A549 (cell line): ENCODE results near the gene GOLGA7B. TPM values are rescaled to one million over a fixed set of nuclear protein-coding genes. Genes with fewer than 3 reads are reported as not detected.

ENCODE experiments used
- ATAC-seq, 2 experiments: fragments of 200-7000 bp in 1 of 2; fragments of >200 bp in 1 of 2; cut with Nextera tagmentation in 1 of 2; cut with Tn5 transposase in 1 of 2; 3 replicates each; pipeline versions ENCODE4 v1.8.0 to v1.9.1; 2018 to 2020; ENCODE audit warnings: mild to moderate bottlenecking in 1 of 2, moderate library complexity in 1 of 2
- CTCF ChIA-PET: fragments of 300-600 bp; sonication (Branson Sonifier 250); formaldehyde crosslinking; extraction: SDS; loops from one replicate; lab custom pipeline; 2021; ENCODE audit warnings: antibody characterized with exemption, inconsistent platforms; lab: Yijun Ruan, JAX
- POLR2A ChIA-PET: fragments of 350-600 bp; formaldehyde crosslinking; extraction: SDS; loops from one replicate; lab custom pipeline; 2021; ENCODE audit warnings: antibody characterized with exemption, inconsistent platforms; lab: Yijun Ruan, JAX
- DNase-seq, 2 experiments: peaks; one replicate each; pipeline versions ENCODE4 v3.0.0 to v3.0.0-alpha.2; 2011 to 2016; ENCODE audit warnings: low read depth in 1 of 2, low spot score in 1 of 2
- FAIRE-seq: peaks from 2 replicates; lab custom pipeline; 2011; peaks lifted over from hg19 to GRCh38; lab: Jason Lieb, UNC
- H3K27ac ChIP-seq, 2 experiments: fragments of >200 bp; sonication (Bioruptor Twin); formaldehyde crosslinking; 3 replicates each; pipeline ENCODE4 v1.5.1; 2016 to 2017
- H3K4me1 ChIP-seq: fragments of >200 bp; sonication (Bioruptor Twin); formaldehyde crosslinking; 3 replicates; pipeline ENCODE4 v1.6.1; 2016
- H3K4me2 ChIP-seq: fragments of >200 bp; sonication (Bioruptor Twin); formaldehyde crosslinking; 3 replicates; pipeline ENCODE4 v1.6.1; 2016
- H3K4me3 ChIP-seq: fragments of >200 bp; sonication (Bioruptor Twin); formaldehyde crosslinking; 3 replicates; pipeline ENCODE4 v1.5.1; 2016
- H3K9me3 ChIP-seq: fragments of >200 bp; sonication (Bioruptor Twin); formaldehyde crosslinking; 3 replicates; pipeline ENCODE4 v1.6.1; 2016
- BHLHE40 ChIP-seq: IDR thresholded peaks from 2 replicates; pipeline ENCODE4 v1.6.1; 2012; ENCODE audit warnings: low read depth, low read length, inconsistent platforms
- CBX2 ChIP-seq: fragments of 200-600 bp; sonication (generic); IDR thresholded peaks from 2 replicates; pipeline ENCODE4 v1.6.1; 2016; ENCODE audit warnings: low read depth, mild to moderate bottlenecking, borderline replicate concordance
- CEBPB ChIP-seq, 2 experiments: fragments of >200 bp in 1 of 2; sonication (Bioruptor Twin) in 1 of 2; formaldehyde crosslinking in 1 of 2; IDR thresholded peaks; 2 replicates each; pipeline ENCODE4 v1.6.1; 2012 to 2016
- FOSB ChIP-seq: fragments of 250-450 bp; sonication (Bioruptor Pico); IDR thresholded peaks from 2 replicates; pipeline ENCODE4 v1.5.0; 2020; ENCODE audit warnings: mild to moderate bottlenecking, moderate library complexity
- FOSL2 ChIP-seq, 2 experiments: fragments of 450-650 bp in 1 of 2; fragments of >200 bp in 1 of 2; sonication (Bioruptor Twin) in 1 of 2; formaldehyde crosslinking; IDR thresholded peaks; 2 replicates each; pipeline versions ENCODE4 v1.5.0 to v1.6.1; 2016 to 2020; ENCODE audit warnings: mild to moderate bottlenecking in 1 of 2, moderate library complexity in 1 of 2
- FOXS1 ChIP-seq: fragments of 250-450 bp; sonication (Bioruptor Pico); IDR thresholded peaks from 2 replicates; pipeline ENCODE4 v1.5.0; 2020; ENCODE audit warnings: mild to moderate bottlenecking, moderate library complexity
- HES2 ChIP-seq: fragments of >200 bp; sonication (Bioruptor Twin); formaldehyde crosslinking; IDR thresholded peaks from 2 replicates; pipeline ENCODE4 v1.6.1; 2016
- KDM5A ChIP-seq: fragments of 200-600 bp; sonication (generic); IDR thresholded peaks from 2 replicates; pipeline ENCODE4 v1.6.1; 2016; ENCODE audit warnings: antibody characterized with exemption, mild to moderate bottlenecking
- MAFK ChIP-seq: fragments of 450-650 bp; IDR thresholded peaks from 2 replicates; pipeline ENCODE4 v1.6.1; 2014; ENCODE audit not compliant: partially characterized antibody
- POLR2AphosphoS2 ChIP-seq: conservative IDR thresholded peaks from 2 replicates; pipeline ENCODE4 v1.6.1; 2012; ENCODE audit warnings: low read length, improper control_type of control experiment, inconsistent platforms
- RARB ChIP-seq: fragments of 250-450 bp; sonication (Bioruptor Pico); IDR thresholded peaks from 2 replicates; pipeline ENCODE4 v1.8.0; 2021; ENCODE audit warnings: mild to moderate bottlenecking, moderate library complexity
- RCOR1 ChIP-seq: fragments of 150-350 bp; IDR thresholded peaks from 2 replicates; pipeline ENCODE4 v1.6.1; 2014; ENCODE audit warnings: antibody characterized with exemption, low read length, low read depth
- SMC3 ChIP-seq: fragments of >200 bp; sonication (Bioruptor Twin); formaldehyde crosslinking; IDR thresholded peaks from 3 replicates; pipeline ENCODE4 v1.6.1; 2018; ENCODE audit warnings: inconsistent platforms
- TFCP2L1 ChIP-seq: fragments of 250-450 bp; sonication (Bioruptor Pico); IDR thresholded peaks from 2 replicates; pipeline ENCODE4 v1.5.0; 2021; ENCODE audit warnings: mild to moderate bottlenecking
- TP53 ChIP-seq: fragments of 250-450 bp; sonication (Bioruptor Pico); IDR thresholded peaks from 2 replicates; pipeline ENCODE4 v1.5.0; 2021; ENCODE audit warnings: mild to moderate bottlenecking, moderate library complexity
- ZSCAN20 ChIP-seq: fragments of 250-450 bp; sonication (Bioruptor Pico); IDR thresholded peaks from 2 replicates; pipeline ENCODE4 v1.8.0; 2022; ENCODE audit warnings: mild to moderate bottlenecking, moderate library complexity
- WGBS: methylation state at CpG from one replicate; pipeline ENCODE4 v1.1.6; 2017; ENCODE audit errors: missing lambda C conversion rate; 5-methylcytosine and 5-hydroxymethylcytosine counted together
- polyA plus RNA-seq, 4 experiments: library from polyadenylated mRNA; depleted of rRNA in 3 of 4; stranded (reverse); fragments of >200 nt; fragmentation: RNase III in 1 of 4; extraction: RNeasy Plus Mini Kit Qiagen cat#74134 plus additional on column Dnase treatment in 1 of 4; gene quantifications; 2 replicates in 3 of 4; 3 replicates in 1 of 4; pipeline ENCODE4 v1.2.3, GENCODE V29; 2011 to 2017
- TF ChIP-seq, protein P1 (sequence below): fragments of 250-450 bp; sonication (Bioruptor Pico); IDR thresholded peaks from 2 replicates; pipeline ENCODE4 v1.5.0; 2020; ENCODE audit warnings: low read depth, mild to moderate bottlenecking, moderate library complexity
- TF ChIP-seq, protein P2 (sequence below): fragments of 450-650 bp; IDR thresholded peaks from 2 replicates; pipeline ENCODE4 v1.6.1; 2014; ENCODE audit warnings: antibody characterized with exemption

GOLGA7B gene
- polyA plus RNA-seq, 2 of the 4 experiments (the other 2 are of a cell fraction) = 0.62 to 1.5 TPM

DNA sequence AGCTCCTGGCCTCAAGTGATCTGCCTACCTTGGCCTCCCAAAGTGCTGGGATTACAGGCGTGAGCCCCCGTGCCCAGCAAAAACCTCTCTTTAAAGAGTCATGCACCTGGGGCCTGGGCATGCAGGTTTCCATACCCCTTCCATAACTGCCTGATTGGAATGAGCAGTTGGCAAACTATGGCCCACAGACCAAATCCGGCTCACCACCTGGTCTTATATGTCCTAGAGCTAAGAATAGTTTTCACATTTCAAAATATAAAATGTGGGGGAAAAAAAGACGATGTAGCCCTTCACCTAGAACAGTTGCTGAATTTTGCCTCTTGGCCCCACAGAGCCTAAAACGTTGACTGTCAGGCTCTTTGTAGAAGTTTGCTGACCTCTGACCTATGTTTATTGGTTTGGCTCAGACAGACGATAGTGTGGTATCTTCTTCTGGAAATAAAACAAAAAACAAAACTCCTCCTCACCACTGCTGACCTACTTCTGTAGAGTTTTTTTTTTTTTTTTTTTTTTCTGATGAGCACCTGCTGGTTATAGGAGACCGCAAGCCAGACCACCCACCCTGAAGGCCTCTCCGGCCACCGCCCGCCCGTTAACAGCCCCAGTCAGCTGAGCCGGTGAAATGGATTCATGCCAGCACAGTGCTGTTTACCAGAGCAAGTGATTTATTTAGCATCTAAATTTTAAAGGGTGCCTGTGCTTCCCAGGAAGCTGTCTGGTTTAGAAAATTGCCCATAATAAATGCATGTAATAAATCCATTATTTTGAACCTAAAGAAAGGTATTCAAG, 44.4 kb upstream of the GOLGA7B start (continued):
- TF ChIP-seq, protein P1, sequence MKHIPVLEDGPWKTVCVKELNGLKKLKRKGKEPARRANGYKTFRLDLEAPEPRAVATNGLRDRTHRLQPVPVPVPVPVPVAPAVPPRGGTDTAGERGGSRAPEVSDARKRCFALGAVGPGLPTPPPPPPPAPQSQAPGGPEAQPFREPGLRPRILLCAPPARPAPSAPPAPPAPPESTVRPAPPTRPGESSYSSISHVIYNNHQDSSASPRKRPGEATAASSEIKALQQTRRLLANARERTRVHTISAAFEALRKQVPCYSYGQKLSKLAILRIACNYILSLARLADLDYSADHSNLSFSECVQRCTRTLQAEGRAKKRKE (CRISPR knock-in tag) = no peak
- TF ChIP-seq FOSL2 (IDR thresholded peaks at IDR 0.05) (no peak), FOSL2 (CRISPR knock-in tag; IDR thresholded peaks at IDR 0.05) (no peak), TFCP2L1 (CRISPR knock-in tag) (no peak), TP53 (CRISPR knock-in tag) (no peak)
- TF ChIP-seq, all 56 proteins: peak for 0

DNA sequence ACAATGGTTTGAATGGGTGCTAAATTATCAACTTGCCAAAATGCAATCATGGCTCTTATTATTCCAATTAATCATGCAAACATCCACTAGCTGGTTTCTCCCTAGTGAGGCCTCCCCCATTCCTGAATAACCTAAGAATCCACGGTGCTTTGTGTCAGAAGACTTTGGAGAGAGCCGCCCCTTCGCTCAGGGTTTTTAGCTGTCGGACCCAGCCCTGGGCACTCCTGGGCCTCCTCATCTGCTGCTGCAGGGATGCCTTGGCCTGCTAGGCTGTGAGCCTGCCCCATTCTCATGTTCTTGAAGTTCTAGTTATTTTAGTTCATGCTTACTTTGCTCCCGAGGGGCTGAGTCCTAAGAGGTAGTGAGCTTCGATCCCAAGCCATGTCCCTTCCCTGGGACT, 43.7 kb upstream of the GOLGA7B start:
- ChIA-PET CTCF (interaction anchor here (0.9 to 3.9 kb wide), 3 partner anchors 10 to 18 kb away, joined by 3 to 29 read pairs (median 3); no protein-coding TSS in a partner anchor), POLR2A (no interaction called here)
- H3K4me2 ChIP-seq = no peak overlapping the region
- no peak for TF ChIP-seq RARB (CRISPR knock-in tag)
- TF ChIP-seq MAFK = no peak
- TF ChIP-seq SMC3 = no peak
- TF ChIP-seq, protein P2, sequence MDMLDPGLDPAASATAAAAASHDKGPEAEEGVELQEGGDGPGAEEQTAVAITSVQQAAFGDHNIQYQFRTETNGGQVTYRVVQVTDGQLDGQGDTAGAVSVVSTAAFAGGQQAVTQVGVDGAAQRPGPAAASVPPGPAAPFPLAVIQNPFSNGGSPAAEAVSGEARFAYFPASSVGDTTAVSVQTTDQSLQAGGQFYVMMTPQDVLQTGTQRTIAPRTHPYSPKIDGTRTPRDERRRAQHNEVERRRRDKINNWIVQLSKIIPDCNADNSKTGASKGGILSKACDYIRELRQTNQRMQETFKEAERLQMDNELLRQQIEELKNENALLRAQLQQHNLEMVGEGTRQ = no peak
- no peak for TF ChIP-seq FOXS1 (CRISPR knock-in tag)
- no peak for TF ChIP-seq KDM5A
- no peak for TF ChIP-seq CBX2
- no peak overlapping the region for H3K27ac ChIP-seq
- ATAC-seq (no peak), DNase-seq (no peak), FAIRE-seq (no peak)
- H3K9me3 ChIP-seq = no peaks in the 10 kb centered on the region
- peaks cover 8% of the 10 kb centered on the region for H3K4me1 ChIP-seq
- 82% methylated on average over 6 of the region's 6 CpGs for WGBS
- no peak overlapping the region for H3K4me3 ChIP-seq

GRCh38 chr10:97810446-97810845, 39.2 kb upstream of the GOLGA7B start:
- FAIRE-seq = no peak
- CTCF ChIA-PET = interaction anchor here (1.7 to 6.9 kb wide), 3 partner anchors 9 to 59 kb away, joined by 4 to 62 read pairs (median 24); no protein-coding TSS in a partner anchor
- POLR2A ChIA-PET = no interaction called here
- 51% methylated on average over 7 of the region's 7 CpGs for WGBS
- H3K27ac ChIP-seq = peak overlapping the region; percentile 12 to 89; a peak in 4 of 6 replicates
- DNase-seq = no peak
- H3K9me3 ChIP-seq = no peaks in the 10 kb centered on the region
- H3K4me2 ChIP-seq = no peak overlapping the region; the same call in 2 of the 3 replicates
- H3K4me3 ChIP-seq = no peak overlapping the region
- peaks cover 34% of the 10 kb centered on the region for H3K4me1 ChIP-seq
- TF ChIP-seq ZSCAN20 (CRISPR knock-in tag) = no peak
- no peak for TF ChIP-seq FOSL2 (IDR thresholded peaks at IDR 0.05)
- TF ChIP-seq FOSL2 (CRISPR knock-in tag; IDR thresholded peaks at IDR 0.05) = peak; percentile 34; the same call in 1 of the 2 replicates
- ATAC-seq = peak in 1 of 2 experiments; percentile 22; a peak in 1 of 6 replicates

- POLR2A ChIA-PET = interaction anchor here (1.0 to 1.2 kb wide), 2 partner anchors 31 to 77 kb away, joined by 4 to 5 read pairs; no protein-coding TSS in a partner anchor
- FAIRE-seq = no peak
- Histone ChIP-seq H3K4me2 (peak overlapping the region; percentile 75; the same call in 2 of the 3 replicates), H3K9me3 (no peaks in the 10 kb centered on the region), H3K4me3 (no peak overlapping the region)
- CTCF ChIA-PET = interaction anchor here (0.7 to 6.9 kb wide), 8 partner anchors 9 to 58 kb away, joined by 3 to 62 read pairs (median 4); no protein-coding TSS in a partner anchor
- no peak for ATAC-seq
- TF ChIP-seq RCOR1 = no peak
- no peak for TF ChIP-seq BHLHE40
- no peak for TF ChIP-seq POLR2AphosphoS2
- TF ChIP-seq TP53 (CRISPR knock-in tag) = no peak
- no peak for TF ChIP-seq CEBPB (IDR thresholded peaks at IDR 0.05)
- no peak for TF ChIP-seq HES2
- TF ChIP-seq TFCP2L1 (CRISPR knock-in tag) = no peak
- TF ChIP-seq FOSB (CRISPR knock-in tag) = no peak
- TF ChIP-seq, all 56 proteins: peak for 0
- 85% methylated on average over 3 of the region's 3 CpGs for WGBS
- no peak for DNase-seq
- Histone ChIP-seq H3K4me1 (peaks cover 34% of the 10 kb centered on the region), H3K27ac (peak overlapping the region; percentile 78 to 89; a peak in 5 of 6 replicates)
Observed at GRCh38 chr10:97811958-97812357, 37.7 kb upstream of the GOLGA7B start.
